Suprapubic skin (tissue), 3 donors: ENCODE measurements around the gene CDH4.

ENCODE experiments used
- CTCF ChIP-seq, 2 donors: fragments of 200-600 bp in 1 of 2; fragments of 450-650 bp in 1 of 2; sonication (generic) in 1 of 2; IDR thresholded peaks; one replicate each; pipeline ENCODE4 v1.5.1; 2016 to 2019; ENCODE audit warnings: antibody characterized with exemption in 2 of 2, mild to moderate bottlenecking in 1 of 2, moderate library complexity in 1 of 2
- EP300 ChIP-seq: sonication (generic); formaldehyde crosslinking; IDR thresholded peaks from one replicate; pipeline ENCODE4 v1.6.1; 2017; ENCODE audit warnings: antibody characterized with exemption

GRCh38 chr20:61761453-61762166, 509.5 kb downstream of the CDH4 start:
- no peak for TF ChIP-seq EP300
- no peak for TF ChIP-seq CTCF (IDR thresholded peaks at IDR 0.05)
